OCI-LY3 (cell line): ENCODE results near the gene KIT.

ENCODE experiments used
- CTCF ChIP-seq: fragments of 200-600, 300-600 bp; sonication (generic); IDR thresholded peaks from 2 replicates; pipeline ENCODE4 v1.5.1; 2014; ENCODE audit warnings: antibody characterized with exemption, low read length, low read depth
- EZH2phosphoT487 ChIP-seq: fragments of 200-600 bp; shearing (Covaris generic); IDR thresholded peaks from 2 replicates; pipeline ENCODE4 v1.6.1; 2018; ENCODE audit warnings: antibody characterized with exemption, mixed run types, low read depth

GRCh38 chr4:54661686-54662085 lies 3.9 kb downstream of the KIT start:
- no peak for TF ChIP-seq CTCF
- TF ChIP-seq EZH2phosphoT487, result no peak
